GM04504 (cell line): ENCODE measurements around the gene RNF141.

Experiments used
- DNase-seq: peaks from one replicate; pipeline ENCODE4 v3.0.0-alpha.2; 2012; ENCODE audit warnings: low read depth

The RNF141 gene

GRCh38 chr11:10480026-10480425 lies 61.0 kb downstream of the RNF141 start:
- DNase-seq = no peak

GRCh38 chr11:10478574-10479550 lies 62.1 kb downstream of the RNF141 start:
- DNase-seq = no peak

GRCh38 chr11:10478066-10478465 lies 62.9 kb downstream of the RNF141 start:
- no peak for DNase-seq

GRCh38 chr11:10477690-10478046 lies 63.3 kb downstream of the RNF141 start:
- DNase-seq = no peak

- DNase-seq = no peak
Observed at GRCh38 chr11:10476927-10477689, 63.9 kb downstream of the RNF141 start.

GRCh38 chr11:10476342-10476741 lies 64.6 kb downstream of the RNF141 start:
- no peak for DNase-seq

GRCh38 chr11:10474551-10474950 lies 66.4 kb downstream of the RNF141 start:
- no peak for DNase-seq

- DNase-seq = no peak
Observed at GRCh38 chr11:10473371-10473770, 67.6 kb downstream of the RNF141 start.

- DNase-seq = no peak
Observed at GRCh38 chr11:10462746-10463300, 78.2 kb downstream of the RNF141 start.
